Amniotic stem cell (primary cell): ENCODE results near the gene PTGES3L.
"Not testable (repeated sequence)": the region's sequence is repeated elsewhere in the genome, so short reads cannot be mapped to it uniquely, and the experiment has no call there.

Experiments used
- DNase-seq: peaks from one replicate; lab custom pipeline; 2025; lab: John Stamatoyannopoulos, UW

The PTGES3L gene

GRCh38 chr17:42980274-42980765, 440 bp upstream of the PTGES3L start, which contains the start of gene RUNDC1:
TSS of gene RUNDC1 (plus strand) at chr17:42980565. CDS start at chr17:42980577, 12 bp downstream.
- DNase-seq, result peak; percentile 69

DNA sequence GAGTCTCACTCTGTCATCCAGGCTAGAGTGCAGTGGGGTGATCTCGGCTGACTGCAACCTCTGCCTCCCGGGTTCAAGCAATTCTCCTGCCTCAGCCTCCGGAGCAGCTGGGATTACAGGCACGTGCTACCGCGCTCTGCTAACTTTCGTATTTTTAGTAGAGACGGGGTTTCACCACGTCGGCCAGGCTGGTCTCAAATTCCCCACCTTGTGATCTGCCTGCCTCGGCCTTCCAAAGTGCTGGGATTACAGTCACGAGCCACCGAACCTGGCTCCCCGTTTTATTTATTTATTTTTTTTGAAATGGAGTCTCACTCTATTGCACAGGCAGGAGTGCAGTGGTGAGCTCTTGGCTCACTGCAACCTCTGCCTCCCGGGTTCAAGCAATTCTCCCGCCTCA, 4.2 kb downstream of the PTGES3L start:
- not testable (repeated sequence) for DNase-seq

DNA sequence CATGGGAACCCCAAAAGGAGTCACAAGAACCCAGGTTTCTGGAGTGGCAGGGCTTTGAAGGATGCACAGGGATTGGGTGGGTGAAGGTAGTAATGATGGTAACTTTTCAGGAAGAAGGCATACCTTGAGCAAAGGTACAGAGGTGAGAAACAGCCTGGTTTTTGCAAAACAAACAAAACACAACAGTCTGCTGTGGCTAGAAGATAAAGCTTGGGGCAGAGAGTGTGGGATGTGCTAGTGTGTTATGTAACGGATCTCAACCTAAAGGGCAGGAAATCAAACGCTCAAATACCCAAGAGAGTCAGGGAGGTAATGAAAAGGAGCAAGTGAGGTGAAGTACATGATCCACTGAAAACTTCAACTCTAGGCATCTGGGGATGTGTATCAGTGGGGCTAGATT, 4.6 kb downstream of the PTGES3L start:
- no peak for DNase-seq

- not testable (repeated sequence) for DNase-seq
Measured at GRCh38 chr17:42973323-42973722, 6.6 kb downstream of the PTGES3L start.

- DNase-seq, result no peak
Measured at GRCh38 chr17:42971589-42971988, 8.3 kb downstream of the PTGES3L start.

GRCh38 chr17:42969001-42969581, 10.8 kb downstream of the PTGES3L start:
- DNase-seq, result no peak

- no peak for DNase-seq
Measured at GRCh38 chr17:42967925-42968324, 12.0 kb downstream of the PTGES3L start.

DNA sequence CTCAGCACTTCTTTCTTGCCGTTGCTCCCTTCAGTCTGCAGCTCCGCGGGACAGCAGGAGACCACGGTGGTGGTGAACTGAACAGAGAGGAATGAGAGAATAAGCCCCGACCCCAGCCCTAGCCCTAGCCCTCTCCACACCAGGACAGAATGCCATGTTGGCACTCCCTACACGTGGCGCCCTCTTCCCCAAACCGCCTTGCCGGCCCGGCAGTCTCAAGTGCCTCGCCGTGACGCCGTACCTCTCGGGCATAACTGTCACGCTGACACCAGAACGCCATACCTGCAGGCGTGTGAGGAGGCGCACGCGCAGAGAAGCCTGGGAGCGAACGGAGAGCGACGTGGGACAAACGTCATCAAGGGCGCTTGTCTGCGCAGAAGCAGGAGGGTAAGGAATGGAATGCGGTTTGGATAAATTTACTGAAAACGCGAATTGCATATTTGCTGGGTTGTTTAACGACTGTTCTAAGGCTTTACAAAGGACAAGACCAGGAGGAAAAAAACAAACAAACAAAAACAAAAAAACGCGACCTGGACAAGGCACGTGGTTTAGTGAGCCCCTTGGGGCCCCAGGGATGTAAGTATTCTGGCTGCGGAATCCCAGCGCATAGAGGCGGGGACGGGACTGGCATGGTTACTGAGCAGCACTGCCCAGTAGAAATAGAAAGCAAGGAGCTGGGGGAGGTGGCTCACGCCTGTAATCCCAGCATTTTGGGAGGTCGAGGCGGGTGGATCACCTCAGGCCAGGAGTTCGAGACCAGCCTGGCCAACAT, 15.5 kb downstream of the PTGES3L start, which contains the start of gene AARSD1:
Gene AARSD1 (minus strand): TSS at position 294 of the 772 bp plus-strand sequence. CDS start 14 bp downstream, at position 280.
- peak; percentile 92 for DNase-seq

DNA sequence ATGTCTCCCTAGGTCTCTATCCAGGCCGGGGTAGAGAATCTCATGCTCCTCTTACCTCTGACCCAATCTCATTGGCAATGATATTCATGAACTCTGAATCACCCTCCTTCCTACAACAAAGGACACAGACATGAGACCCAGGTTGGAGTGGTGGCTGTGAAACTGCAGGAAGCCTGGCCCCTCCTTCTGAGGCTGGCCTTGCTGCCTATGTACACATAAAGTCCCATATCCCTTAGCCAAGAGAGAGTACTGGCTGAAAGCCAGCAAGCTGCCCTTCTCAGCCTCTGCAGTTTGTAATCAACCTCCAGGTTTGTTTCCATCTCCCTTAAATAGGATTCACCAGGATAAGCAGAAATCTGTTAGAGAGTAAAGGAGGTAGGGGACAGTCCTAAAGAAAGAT, 26.2 kb downstream of the PTGES3L start:
- DNase-seq, result no peak

DNA sequence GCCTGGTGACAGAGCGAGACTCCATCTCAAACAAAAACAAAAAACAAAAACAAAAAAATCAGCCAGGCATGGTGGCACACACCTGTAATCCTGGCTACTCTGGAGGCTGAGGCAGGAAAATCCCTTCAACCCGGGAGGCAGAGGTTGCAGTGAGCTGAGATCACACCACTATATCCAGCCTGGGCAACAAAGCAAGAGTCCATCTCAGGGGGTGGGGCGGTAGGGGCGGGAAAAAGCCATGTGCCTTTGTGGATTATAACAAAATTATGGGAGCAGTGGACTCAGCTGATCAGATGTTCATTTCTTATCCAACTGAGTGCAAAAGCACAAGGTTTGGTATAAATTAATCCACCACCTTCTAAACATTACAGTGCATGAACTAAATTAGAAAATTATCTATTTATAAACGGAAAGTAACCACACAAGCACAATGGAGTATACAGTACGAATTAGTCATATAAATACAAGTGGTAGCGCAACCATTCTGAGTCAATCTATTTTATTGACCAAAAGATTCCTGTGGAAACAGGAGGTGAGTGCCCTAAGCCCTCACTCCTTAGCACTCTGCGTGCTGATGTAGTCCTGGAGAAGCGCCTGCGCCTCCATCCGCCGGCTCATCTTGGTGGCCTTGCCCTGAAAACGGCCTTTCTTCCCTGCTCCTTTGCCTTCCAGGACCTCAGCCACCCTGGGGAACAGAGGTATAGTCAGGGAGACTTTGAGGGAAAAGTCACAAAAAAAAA, 29.7 kb downstream of the PTGES3L start:
- no peak for DNase-seq

GRCh38 chr17:42946812-42947211, 33.1 kb downstream of the PTGES3L start:
- DNase-seq, result no peak

DNA sequence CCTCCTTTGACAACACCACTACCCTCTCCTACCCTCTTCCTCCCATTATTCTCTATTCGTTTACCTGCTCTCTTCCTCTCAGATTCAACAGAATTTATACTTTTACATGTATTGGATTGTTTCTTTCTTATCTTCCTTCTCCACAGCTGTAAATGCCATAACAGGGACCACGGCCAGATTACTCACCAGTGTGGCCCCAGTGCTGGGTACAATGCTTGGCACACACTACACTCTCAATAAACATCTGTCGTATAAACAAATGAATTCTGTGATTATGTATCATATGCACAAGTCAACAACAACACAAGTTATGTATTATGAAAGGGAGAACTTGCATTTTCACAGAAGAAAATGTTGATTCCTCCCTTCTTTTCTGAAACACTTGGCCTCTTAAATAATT, 35.7 kb downstream of the PTGES3L start:
- no peak for DNase-seq

GRCh38 chr17:42937712-42938596, 41.9 kb downstream of the PTGES3L start:
- peak; percentile 28 for DNase-seq

DNA sequence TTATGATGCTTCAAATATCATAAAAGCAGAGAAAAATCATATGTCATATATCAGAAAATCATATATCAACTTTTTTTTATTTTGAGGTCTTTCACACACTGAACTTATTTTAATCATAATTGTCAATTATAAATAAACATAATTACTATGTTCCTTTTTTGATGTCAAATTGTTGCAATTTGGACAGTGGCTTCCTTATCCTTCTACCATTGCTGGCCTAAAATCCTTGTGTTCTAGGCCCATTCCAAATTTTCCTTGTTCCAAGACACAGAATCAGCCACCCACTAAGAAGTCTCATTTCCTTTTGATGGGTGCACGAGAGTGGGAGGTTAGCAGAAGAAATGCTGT, 50.4 kb downstream of the PTGES3L start:
- DNase-seq, result no peak

DNA sequence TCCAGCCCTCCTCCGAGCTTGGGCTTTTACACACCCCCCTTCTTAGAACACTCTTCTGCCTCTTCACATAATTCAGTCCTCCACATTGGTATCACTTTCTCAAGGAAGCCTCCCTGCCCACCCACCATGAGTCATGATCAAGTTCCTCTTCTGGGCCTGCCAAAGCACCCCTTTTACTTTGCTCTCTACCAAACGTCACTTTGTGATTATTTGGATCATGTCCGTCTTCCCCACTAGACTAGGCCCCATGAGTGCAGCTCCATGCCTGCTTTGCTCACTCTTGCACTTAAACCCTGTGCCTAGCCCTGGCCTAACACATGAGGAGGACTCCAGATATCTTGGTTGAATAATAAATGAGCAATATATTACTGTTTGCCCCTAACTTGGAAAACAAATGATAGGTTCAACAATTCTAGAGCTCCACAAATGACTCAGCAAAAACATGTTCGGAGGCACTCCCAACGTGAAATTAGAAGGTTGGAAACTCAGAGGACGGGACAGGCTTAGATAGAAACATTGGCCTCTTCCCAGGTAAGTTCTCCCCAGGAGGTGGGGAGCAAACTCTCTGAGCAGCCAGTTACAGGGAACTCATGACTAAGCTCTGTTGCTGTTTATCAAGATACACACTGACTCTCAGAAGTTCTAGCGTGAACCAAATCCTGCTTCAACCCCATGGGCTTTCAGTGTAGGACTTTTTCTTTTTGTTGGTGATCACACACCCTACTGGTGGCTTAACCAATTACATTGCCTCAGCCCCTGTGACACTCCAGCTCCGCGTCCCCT, 51.0 kb downstream of the PTGES3L start:
- peak; percentile 60 for DNase-seq

- DNase-seq, result no peak
Measured at GRCh38 chr17:42924891-42925290, 55.0 kb downstream of the PTGES3L start.

- not testable (repeated sequence) for DNase-seq
Measured at GRCh38 chr17:42923472-42923871, 56.4 kb downstream of the PTGES3L start.

DNA sequence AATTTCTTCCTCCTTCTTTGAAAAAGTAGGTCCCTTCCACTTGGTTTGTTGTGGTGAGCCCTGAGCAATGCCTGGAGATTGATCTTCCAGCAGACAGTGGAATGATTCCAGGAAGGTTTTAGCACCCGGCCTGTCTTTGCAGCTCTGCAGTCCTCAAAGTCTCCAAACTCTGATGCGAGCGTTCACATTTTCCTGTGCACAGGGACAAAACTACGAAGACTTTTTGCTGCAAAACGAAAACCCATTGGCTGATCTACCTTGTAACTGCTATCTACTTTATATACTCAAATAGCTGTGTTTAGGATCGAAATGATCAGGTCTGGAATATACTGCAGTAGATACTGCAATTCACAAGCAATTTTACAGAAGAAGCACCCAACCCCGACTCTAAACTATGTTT, 57.6 kb downstream of the PTGES3L start:
- DNase-seq, result no peak

DNA sequence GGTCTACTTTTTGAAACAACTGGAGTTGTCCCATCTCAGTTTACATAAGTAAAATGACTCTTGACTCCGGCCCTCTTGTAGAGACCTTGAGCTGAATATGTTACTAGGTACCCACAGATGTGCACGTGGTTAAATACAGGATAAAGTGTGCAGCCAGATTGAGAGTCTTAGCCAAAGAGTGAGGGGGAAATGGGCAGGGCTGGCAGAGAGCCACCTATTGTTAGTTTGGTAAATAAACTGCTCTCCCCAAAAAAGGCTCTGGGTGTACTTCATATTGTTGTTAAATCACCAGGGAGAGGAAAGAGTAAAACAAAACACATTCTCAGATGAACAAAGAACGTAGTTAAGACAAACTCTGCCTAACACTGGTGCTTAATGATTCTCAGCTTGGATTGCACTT, 59.0 kb downstream of the PTGES3L start:
- DNase-seq, result no peak

- no peak for DNase-seq
Measured at GRCh38 chr17:42920106-42920900, 59.6 kb downstream of the PTGES3L start.
